ENCODE data around the gene TERF2IP. TPM values are rescaled to one million over a fixed set of nuclear protein-coding genes. Genes with fewer than 3 reads are reported as not detected.
A peak's percentile ranks its signal among the peaks of the same experiment; 100 is the strongest.

Gene TERF2IP
- total and polyA plus RNA-seq, 2 of the 13 experiments (the other 11 are each of a cell fraction or from before 2014, with no cell fraction given): 26.4 to 50.2 TPM

DNA sequence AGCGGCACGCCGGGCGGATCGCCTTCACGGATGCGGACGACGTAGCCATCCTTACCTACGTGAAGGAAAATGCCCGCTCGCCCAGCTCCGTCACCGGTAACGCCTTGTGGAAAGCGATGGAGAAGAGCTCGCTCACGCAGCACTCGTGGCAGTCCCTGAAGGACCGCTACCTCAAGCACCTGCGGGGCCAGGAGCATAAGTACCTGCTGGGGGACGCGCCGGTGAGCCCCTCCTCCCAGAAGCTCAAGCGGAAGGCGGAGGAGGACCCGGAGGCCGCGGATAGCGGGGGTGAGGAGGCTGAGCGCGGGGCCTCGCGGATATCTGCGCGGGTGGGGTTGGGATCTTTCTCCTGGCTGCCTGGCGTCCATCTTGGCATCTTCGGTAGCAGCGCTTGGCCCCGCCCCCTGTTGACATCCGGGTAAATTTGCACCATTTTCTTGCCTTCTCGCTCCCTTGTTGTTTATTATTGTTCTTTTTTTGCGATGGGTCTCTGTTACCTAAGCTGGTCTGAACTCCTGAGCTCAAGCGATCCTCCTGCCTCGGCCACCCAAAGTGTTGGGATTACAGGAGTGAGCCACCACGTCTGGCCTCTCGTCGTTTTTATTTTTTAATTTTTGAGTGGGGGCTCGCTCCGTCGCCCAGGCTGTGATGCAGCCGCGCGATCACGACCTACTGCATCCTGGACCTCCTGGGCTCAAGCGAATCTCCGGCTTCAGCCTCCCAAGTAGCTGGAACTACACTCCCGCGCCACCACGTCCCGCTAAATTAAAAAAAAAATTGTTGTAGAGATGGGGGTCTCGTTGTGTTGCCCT lies 898 bp downstream of the TERF2IP start:
- H3K36me3 ChIP-seq (replicated peaks in 1 of 2; ENCODE audit: control insufficient read depth in 1 of 2, insufficient read depth in 2 of 2, low read length in 2 of 2): peaks cover 4 to 19% of the 10 kb centered on the region in 2 experiments
- intact Hi-C loops (cut with micrococcal nuclease; ENCODE audit: unreplicated experiment): loop anchor here (1.0 to 5.0 kb wide), 3 partner anchors 81 to 178 kb away; partner anchors contain the start of gene GABARAPL2
- peak overlapping the region; percentile 87 for H3K4me2 ChIP-seq (ENCODE audit: low read depth, low read length)
- no peaks in the 10 kb centered on the region; a peak in 1 of 5 replicates for H3K27me3 ChIP-seq (ENCODE audit: control insufficient read depth in 1 of 2, insufficient read depth in 2 of 2, low read length in 2 of 2)
- H2AFZ ChIP-seq (ENCODE audit: low read length): peak overlapping the region; percentile 39
- H4K20me1 ChIP-seq (ENCODE audit: insufficient read depth, low read length): peaks cover 54% of the 10 kb centered on the region
- peak overlapping the region; percentile 94 for H3K9ac ChIP-seq (ENCODE audit: insufficient read depth, low read depth, low read length)
- DNase-seq (ENCODE audit: low spot score): peak; percentile 63
- peak overlapping the region; percentile 93 for H3K27ac ChIP-seq (ENCODE audit: extremely low read length, insufficient read depth, low read length)
- ChIA-PET CTCF (ENCODE audit: low intra/inter-chr PET ratio, low total read pairs) (interaction anchor here (0.7 kb wide), 1 partner anchor 176 kb away, joined by 3 read pairs; no protein-coding TSS in a partner anchor), POLR2A (interaction anchor here (0.9 to 2.9 kb wide), 15 partner anchors 7 to 215 kb away, joined by 3 to 28 read pairs (median 5); partner anchors contain the start of genes ADAT1, CFDP1, GABARAPL2 and TMEM231)
- FAIRE-seq: peak; percentile 26
- H3K79me2 ChIP-seq (ENCODE audit: insufficient read depth, low read length): peaks cover 94% of the 10 kb centered on the region
- H3K9me3 ChIP-seq (ENCODE audit: low read length): no peaks in the 10 kb centered on the region
- in situ Hi-C loops (cut with HindIII; ENCODE audit: extremely low pct_ligation_motif_present, low pct_unique_long_range_greater_than_20kb): loop anchor here (5.0 kb wide), 1 partner anchor 114 kb away; no protein-coding TSS in a partner anchor
- peaks cover 62% of the 10 kb centered on the region for H3K4me1 ChIP-seq (ENCODE audit: insufficient read depth, low read length)
- BruUV-seq (replicated peaks): no TSS peak
- 2% methylated on average over 45 of the region's 62 CpGs for WGBS (ENCODE audit: low lambda C conversion rate)
- ATAC-seq: peak; percentile 62
- peak overlapping the region; percentile 82 to 96 (median 93) for H3K4me3 ChIP-seq (replicated peaks in 1 of 3; ENCODE audit: insufficient read depth in 1 of 3, low read depth in 2 of 3, low read length in 3 of 3)
- TF ChIP-seq SOX6 (IDR thresholded peaks at IDR 0.05) (no peak), SOX6 (CRISPR knock-in tag; IDR thresholded peaks at IDR 0.05) (peak; percentile 46; the same call in 1 of the 2 replicates), MTF2 (CRISPR knock-in tag; IDR thresholded peaks at IDR 0.05; ENCODE audit: borderline replicate concordance) (peak; percentile 61; the same call in 1 of the 2 replicates), ZNF20 (CRISPR knock-in tag; IDR thresholded peaks at IDR 0.05) (0 out of 2 replicates have a peak, but pooled peaks have one; percentile 17), ZSCAN25 (CRISPR knock-in tag; IDR thresholded peaks at IDR 0.05) (no peak), PPARG (CRISPR knock-in tag; conservative IDR thresholded peaks at IDR 0.05) (no peak), YEATS2 (CRISPR knock-in tag; IDR thresholded peaks at IDR 0.05; ENCODE audit: borderline replicate concordance) (peak; percentile 83; the same call in 1 of the 2 replicates)
- TF ChIP-seq, protein P1, sequence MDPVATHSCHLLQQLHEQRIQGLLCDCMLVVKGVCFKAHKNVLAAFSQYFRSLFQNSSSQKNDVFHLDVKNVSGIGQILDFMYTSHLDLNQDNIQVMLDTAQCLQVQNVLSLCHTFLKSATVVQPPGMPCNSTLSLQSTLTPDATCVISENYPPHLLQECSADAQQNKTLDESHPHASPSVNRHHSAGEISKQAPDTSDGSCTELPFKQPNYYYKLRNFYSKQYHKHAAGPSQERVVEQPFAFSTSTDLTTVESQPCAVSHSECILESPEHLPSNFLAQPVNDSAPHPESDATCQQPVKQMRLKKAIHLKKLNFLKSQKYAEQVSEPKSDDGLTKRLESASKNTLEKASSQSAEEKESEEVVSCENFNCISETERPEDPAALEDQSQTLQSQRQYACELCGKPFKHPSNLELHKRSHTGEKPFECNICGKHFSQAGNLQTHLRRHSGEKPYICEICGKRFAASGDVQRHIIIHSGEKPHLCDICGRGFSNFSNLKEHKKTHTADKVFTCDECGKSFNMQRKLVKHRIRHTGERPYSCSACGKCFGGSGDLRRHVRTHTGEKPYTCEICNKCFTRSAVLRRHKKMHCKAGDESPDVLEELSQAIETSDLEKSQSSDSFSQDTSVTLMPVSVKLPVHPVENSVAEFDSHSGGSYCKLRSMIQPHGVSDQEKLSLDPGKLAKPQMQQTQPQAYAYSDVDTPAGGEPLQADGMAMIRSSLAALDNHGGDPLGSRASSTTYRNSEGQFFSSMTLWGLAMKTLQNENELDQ (CRISPR knock-in tag; IDR thresholded peaks at IDR 0.05; ENCODE audit: borderline replicate concordance): no peak
- TF ChIP-seq, protein P2, sequence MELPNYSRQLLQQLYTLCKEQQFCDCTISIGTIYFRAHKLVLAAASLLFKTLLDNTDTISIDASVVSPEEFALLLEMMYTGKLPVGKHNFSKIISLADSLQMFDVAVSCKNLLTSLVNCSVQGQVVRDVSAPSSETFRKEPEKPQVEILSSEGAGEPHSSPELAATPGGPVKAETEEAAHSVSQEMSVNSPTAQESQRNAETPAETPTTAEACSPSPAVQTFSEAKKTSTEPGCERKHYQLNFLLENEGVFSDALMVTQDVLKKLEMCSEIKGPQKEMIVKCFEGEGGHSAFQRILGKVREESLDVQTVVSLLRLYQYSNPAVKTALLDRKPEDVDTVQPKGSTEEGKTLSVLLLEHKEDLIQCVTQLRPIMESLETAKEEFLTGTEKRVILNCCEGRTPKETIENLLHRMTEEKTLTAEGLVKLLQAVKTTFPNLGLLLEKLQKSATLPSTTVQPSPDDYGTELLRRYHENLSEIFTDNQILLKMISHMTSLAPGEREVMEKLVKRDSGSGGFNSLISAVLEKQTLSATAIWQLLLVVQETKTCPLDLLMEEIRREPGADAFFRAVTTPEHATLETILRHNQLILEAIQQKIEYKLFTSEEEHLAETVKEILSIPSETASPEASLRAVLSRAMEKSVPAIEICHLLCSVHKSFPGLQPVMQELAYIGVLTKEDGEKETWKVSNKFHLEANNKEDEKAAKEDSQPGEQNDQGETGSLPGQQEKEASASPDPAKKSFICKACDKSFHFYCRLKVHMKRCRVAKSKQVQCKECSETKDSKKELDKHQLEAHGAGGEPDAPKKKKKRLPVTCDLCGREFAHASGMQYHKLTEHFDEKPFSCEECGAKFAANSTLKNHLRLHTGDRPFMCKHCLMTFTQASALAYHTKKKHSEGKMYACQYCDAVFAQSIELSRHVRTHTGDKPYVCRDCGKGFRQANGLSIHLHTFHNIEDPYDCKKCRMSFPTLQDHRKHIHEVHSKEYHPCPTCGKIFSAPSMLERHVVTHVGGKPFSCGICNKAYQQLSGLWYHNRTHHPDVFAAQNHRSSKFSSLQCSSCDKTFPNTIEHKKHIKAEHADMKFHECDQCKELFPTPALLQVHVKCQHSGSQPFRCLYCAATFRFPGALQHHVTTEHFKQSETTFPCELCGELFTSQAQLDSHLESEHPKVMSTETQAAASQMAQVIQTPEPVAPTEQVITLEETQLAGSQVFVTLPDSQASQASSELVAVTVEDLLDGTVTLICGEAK (IDR thresholded peaks at IDR 0.05): no peak
- TF ChIP-seq, protein P2 (CRISPR knock-in tag; IDR thresholded peaks at IDR 0.05): no peak

All from HepG2 (cell line).